GM13977 (cell line): ENCODE results near the gene PAPSS1.

ENCODE experiments used
- DNase-seq: peaks from one replicate; pipeline ENCODE4 v3.0.0; 2012; ENCODE audit warnings: low spot score
- CTCF ChIP-seq: IDR thresholded peaks from 2 replicates; pipeline ENCODE4 v1.5.1; 2012; ENCODE audit warnings: mild to moderate bottlenecking, control low read depth; ENCODE audit not compliant: insufficient read depth; ENCODE audit errors: extremely low read depth, missing control alignments
- in situ Hi-C: fragments of 300-500 bp; cut with MboI; formaldehyde crosslinking; loops from one replicate; pipeline ENCODE4 v1.12.0; 2022; ENCODE audit warnings: low sequenced_read_pairs, low pct_unique_long_range_greater_than_20kb, mixed read lengths, inconsistent platforms; ENCODE audit not compliant: unreplicated experiment

Gene PAPSS1

GRCh38 chr4:107747748-107748486, 27.9 kb upstream of the PAPSS1 start:
- TF ChIP-seq CTCF: no peak
- in situ Hi-C loops: no loop called here
- DNase-seq: no peak

GRCh38 chr4:107746161-107746560, 26.1 kb upstream of the PAPSS1 start:
- no peak for DNase-seq
- in situ Hi-C loops: no loop called here

GRCh38 chr4:107744532-107744931, 24.5 kb upstream of the PAPSS1 start:
- in situ Hi-C loops: no loop called here
- TF ChIP-seq CTCF: no peak
- no peak for DNase-seq

More at GRCh38 chr4:107746161-107746560, 26.1 kb upstream of the PAPSS1 start:
- TF ChIP-seq CTCF: no peak

GRCh38 chr4:107743532-107743931, 23.5 kb upstream of the PAPSS1 start:
- DNase-seq: no peak
- TF ChIP-seq CTCF: no peak
- in situ Hi-C loops: no loop called here

- in situ Hi-C loops: no loop called here
- TF ChIP-seq CTCF: no peak
- DNase-seq: no peak
Measured at GRCh38 chr4:107742791-107743190, 22.8 kb upstream of the PAPSS1 start.

- no peak for TF ChIP-seq CTCF
- in situ Hi-C loops: no loop called here
- no peak for DNase-seq
Measured at GRCh38 chr4:107742196-107742595, 22.2 kb upstream of the PAPSS1 start.
